ENCODE measurements around the gene SIX3. TPM values are rescaled to one million over a fixed set of nuclear protein-coding genes. Genes with fewer than 3 reads are reported as not detected.

The SIX3 gene
- total RNA-seq, 4 donors from 2014 or later = 0.90 TPM; not detected in 3

DNA sequence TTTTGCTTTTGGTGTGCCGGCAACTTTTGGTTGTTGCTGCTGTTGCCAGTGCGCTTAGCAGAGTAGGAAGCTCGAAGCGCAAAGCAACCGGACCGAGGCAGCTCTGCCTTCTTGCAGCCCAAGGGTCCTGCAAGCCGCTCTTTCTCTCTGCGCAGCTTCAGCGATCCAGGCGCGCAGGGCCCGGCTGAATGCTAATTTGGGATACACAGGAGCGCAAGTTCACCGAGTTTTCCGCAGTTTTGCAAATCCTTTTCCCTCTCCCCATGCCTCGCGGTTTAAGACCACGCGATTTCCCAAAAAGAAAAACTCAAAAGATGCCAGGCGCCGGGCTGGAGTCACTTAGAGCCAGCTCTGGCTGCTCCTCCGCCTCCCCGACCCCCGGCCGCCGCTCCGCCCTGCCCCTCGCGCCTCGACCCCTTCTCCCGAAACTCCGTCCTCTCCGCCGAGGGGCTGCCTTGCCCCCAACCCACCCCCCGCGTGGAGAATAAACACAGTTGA, 13.5 kb upstream of the SIX3 start:
- 6 to 8% methylated on average over 36 of the region's 36 CpGs for WGBS, 2 donors

GRCh38 chr2:44928483-44929158, 12.9 kb upstream of the SIX3 start:
- H3K27ac ChIP-seq = no peak overlapping the region
- H3K4me3 ChIP-seq = peak overlapping the region in 2 of 4 donors; percentile 3 to 36
- no peaks in the 10 kb centered on the region for H3K36me3 ChIP-seq
- H3K4me1 ChIP-seq = peaks cover 0 to 34% (median 17%) of the 10 kb centered on the region in 4 donors
- no peak for DNase-seq (ENCODE audit: low spot score in 2 of 2)
- TF ChIP-seq EP300 (IDR thresholded peaks at IDR 0.05) (no peak), CTCF (IDR thresholded peaks at IDR 0.05) (no peak), POLR2A (IDR thresholded peaks at IDR 0.05) (no peak)
- H3K27me3 ChIP-seq = peaks cover 0 to 99% of the 10 kb centered on the region in 2 donors
- no peaks in the 10 kb centered on the region for H3K9me3 ChIP-seq
- 3 to 4% methylated on average over 42 to 53 of the region's 62 CpGs for WGBS, 2 donors

More for the DNA sequence above, 13.5 kb upstream of the SIX3 start:
- Histone ChIP-seq H3K27me3 (peaks cover 0 to 99% of the 10 kb centered on the region in 2 donors), H3K9me3 (no peaks in the 10 kb centered on the region), H3K4me3 (peak overlapping the region in 2 of 4 donors; percentile 3 to 36), H3K36me3 (no peaks in the 10 kb centered on the region), H3K4me1 (peaks cover 0 to 28% (median 17%) of the 10 kb centered on the region in 4 donors), H3K27ac (no peak overlapping the region)
- TF ChIP-seq EP300 (IDR thresholded peaks at IDR 0.05) = no peak
- no peak for TF ChIP-seq CTCF (IDR thresholded peaks at IDR 0.05)
- TF ChIP-seq POLR2A (IDR thresholded peaks at IDR 0.05) = no peak
- no peak for DNase-seq (ENCODE audit: low spot score in 2 of 2)

DNA sequence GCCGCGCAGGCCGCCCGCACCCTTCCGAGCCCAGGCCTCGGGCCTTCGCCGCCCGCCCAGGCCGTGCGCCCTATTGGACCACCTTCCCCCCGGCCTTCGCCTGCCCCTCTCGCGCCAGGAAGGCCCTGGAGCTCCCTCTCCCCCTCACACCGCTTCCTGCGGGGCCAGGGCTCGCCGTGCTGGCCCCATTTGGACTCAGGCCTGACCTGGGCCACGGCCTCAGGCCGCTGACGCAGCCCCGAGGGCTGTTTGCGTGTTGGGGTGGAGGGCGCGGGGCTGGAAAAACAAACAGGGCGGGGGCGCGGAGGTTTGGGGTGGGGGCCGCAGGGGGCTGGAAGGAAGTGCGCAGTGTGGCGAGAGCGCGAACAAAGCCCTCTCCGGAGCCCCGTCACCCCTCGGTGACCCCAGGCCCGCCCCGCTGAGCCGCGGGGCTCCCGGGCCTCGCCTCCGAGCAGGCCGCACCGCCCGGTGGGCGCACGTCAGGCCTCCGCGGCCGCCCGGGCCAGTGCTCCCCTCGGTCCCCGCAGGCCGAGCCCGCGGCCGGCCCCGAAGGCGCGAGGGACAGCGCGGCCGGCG, 12.3 kb upstream of the SIX3 start:
- peaks cover 0 to 40% (median 17%) of the 10 kb centered on the region in 4 donors for H3K4me1 ChIP-seq

DNA sequence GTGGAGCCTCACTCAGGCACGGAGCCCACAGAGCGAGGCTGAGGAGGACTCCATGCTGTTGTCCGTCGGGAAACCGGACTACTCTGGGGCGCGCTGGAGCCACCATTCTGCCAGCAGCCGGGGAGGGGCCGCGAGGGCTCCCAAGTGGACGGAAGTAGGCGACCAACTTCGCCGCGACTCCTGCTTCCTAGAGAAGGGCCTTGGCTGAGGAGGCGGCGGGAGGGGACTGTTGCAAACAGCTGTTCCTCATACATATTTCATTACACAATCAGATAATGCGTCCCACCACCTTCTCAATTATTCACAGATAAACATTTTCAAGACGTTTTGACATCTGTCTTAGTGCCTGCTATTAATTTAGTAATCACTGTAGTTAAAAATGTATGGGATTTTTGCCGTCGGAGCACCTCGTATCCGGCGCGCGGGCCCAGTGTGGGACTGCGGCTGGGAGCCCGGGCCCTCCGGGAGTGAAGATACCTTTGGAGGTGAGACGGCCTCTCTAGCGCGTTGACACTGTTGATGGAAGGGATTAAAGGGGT, 11.7 kb upstream of the SIX3 start:
- H3K27ac ChIP-seq = no peak overlapping the region
- no peaks in the 10 kb centered on the region for H3K36me3 ChIP-seq
- TF ChIP-seq POLR2A (IDR thresholded peaks at IDR 0.05) = no peak
- DNase-seq (ENCODE audit: low spot score in 2 of 2) = no peak
- no peaks in the 10 kb centered on the region for H3K9me3 ChIP-seq
- 8 to 11% methylated on average over 30 to 32 of the region's 32 CpGs for WGBS, 2 donors
- peaks cover 0 to 99% of the 10 kb centered on the region in 2 donors for H3K27me3 ChIP-seq
- H3K4me3 ChIP-seq = peak overlapping the region in 1 of 4 donors; percentile 36
- H3K4me1 ChIP-seq = peaks cover 0 to 46% (median 17%) of the 10 kb centered on the region in 4 donors

More for the DNA sequence above, 12.3 kb upstream of the SIX3 start:
- H3K9me3 ChIP-seq = no peaks in the 10 kb centered on the region
- no peak for DNase-seq (ENCODE audit: low spot score in 2 of 2)
- no peak overlapping the region for H3K27ac ChIP-seq
- TF ChIP-seq CTCF (IDR thresholded peaks at IDR 0.05) (no peak), EP300 (IDR thresholded peaks at IDR 0.05) (no peak), POLR2A (IDR thresholded peaks at IDR 0.05) (no peak)
- peak overlapping the region in 2 of 4 donors; percentile 3 to 36 for H3K4me3 ChIP-seq
- H3K36me3 ChIP-seq = no peaks in the 10 kb centered on the region
- 1 to 7% methylated on average over 45 to 48 of the region's 66 CpGs for WGBS, 2 donors
- peaks cover 0 to 99% of the 10 kb centered on the region in 2 donors for H3K27me3 ChIP-seq

- TF ChIP-seq CTCF (IDR thresholded peaks at IDR 0.05) (no peak), POLR2A (IDR thresholded peaks at IDR 0.05) (no peak), EP300 (IDR thresholded peaks at IDR 0.05) (no peak)
- WGBS, 2 donors = 13 to 18% methylated on average over 28 of the region's 28 CpGs
- Histone ChIP-seq H3K27ac (no peak overlapping the region), H3K36me3 (no peaks in the 10 kb centered on the region), H3K4me3 (no peak overlapping the region), H3K27me3 (peaks cover 0 to 99% of the 10 kb centered on the region in 2 donors), H3K9me3 (no peaks in the 10 kb centered on the region), H3K4me1 (peaks cover 0 to 53% (median 23%) of the 10 kb centered on the region in 4 donors)
- no peak for DNase-seq (ENCODE audit: low spot score in 2 of 2)
Observed at GRCh38 chr2:44930274-44931197, 11.0 kb upstream of the SIX3 start.
